Measurements from ENCODE around the gene COL26A1.
"Not testable (repeated sequence)": the region's sequence is repeated elsewhere in the genome, so short reads cannot be mapped to it uniquely, and the experiment has no call there.

Gene COL26A1

DNA sequence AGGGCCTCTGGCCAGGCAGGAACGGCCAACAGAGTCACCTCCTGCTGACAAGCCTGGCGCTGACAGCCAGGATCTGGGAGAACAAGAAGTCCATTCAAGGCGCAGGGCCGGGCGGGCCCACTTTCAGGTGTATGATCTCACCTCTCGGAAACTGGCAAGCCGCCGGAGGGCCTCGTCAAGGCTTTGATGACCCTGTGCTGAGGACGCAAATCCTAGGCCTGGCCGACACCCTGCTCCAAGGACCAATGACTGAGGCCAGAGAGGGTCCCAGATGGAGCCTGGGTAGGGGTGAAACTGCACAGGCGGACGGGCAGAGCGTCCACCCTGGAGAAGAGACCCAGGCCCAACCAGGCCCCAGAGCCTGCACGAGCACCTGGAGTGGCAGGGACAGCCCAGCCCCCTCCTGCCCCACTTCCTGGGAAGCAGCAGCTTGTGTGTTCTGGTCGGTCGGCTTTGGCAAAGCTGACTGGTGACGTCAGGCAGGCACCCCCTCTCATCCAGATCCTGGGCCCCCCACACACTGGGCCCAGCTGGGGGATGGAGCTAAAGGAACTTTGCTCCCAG lies 235.8 kb downstream of the COL26A1 start:
- DNase-seq (ENCODE audit: low spot score): no peak

DNA sequence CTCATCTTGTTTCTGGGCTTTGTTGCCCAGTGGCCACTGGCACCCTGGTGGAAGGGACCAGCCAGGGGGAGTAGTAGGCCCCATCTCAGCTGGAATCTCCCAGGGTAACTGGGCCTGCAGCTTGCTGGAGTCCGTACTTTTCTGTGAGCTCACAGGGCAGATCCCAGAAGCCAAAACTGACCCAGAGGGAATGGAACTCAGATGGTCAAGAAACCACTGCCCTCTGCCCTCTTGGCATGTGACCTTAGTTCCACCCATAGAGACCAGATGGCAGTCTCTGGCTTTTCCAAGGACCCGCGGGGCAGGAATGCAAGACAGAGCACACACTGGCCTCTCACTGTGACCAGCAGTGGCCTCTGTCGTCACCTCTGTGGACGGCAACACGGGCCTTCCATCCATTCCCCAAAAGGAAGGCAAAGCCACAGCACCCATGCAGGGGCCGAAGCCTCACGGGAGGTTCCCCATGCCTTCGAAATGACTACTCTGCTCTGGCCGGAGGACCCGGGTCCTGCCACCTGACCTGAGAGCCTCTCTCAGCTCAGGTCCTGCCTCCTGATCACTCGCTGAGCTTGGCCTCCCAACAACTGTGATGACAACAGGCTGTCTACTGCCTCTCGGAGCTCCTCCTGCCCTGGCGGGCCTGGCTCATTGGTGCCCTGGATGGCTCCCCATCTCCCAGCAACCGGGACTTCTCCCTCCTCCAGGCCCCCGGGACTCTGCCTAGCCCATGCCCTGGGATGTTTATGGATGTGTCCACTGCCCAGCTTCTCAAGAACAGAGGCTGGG lies 236.5 kb downstream of the COL26A1 start:
- DNase-seq (ENCODE audit: low spot score): no peak

DNA sequence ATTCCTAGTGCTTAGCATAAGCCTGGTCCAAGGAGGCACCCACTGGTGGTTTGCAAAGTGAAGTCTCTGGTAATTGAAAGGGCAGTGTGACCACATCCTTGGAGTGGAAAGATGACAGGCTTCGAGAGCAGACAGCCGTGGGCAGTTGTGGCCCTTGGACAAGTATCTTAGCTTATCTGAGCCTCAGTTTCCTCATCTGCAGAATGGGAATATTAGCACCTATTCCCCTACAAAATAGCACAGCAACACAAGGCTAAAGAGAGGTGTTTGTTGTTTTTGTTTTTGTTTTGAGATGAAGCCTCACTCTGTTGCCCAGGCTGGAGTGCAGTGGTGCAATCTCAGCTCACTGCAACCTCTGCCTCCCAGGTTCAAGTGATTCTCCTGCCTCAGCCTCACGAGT lies 237.1 kb downstream of the COL26A1 start:
- DNase-seq (ENCODE audit: low spot score): no peak

DNA sequence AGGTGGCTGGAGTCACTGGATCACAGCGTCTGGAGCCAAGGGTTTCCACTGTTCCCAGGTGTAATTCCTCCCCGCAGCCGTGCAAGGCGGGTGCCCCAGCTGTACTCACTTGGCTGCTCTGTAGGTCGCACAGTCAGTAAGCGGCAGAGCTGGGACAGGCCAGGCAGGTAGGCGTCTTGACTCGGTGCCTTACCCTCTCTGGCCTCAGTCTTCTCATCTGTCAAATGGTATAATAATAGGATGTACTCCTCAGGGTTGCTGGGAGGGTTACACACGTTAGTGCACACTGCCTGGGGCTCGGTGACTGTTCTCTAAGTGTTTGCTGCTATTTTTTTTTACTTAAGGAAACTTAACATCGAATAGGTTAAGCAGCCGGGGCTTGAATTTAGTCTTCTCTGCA lies 239.4 kb downstream of the COL26A1 start:
- DNase-seq (ENCODE audit: low spot score): no peak

DNA sequence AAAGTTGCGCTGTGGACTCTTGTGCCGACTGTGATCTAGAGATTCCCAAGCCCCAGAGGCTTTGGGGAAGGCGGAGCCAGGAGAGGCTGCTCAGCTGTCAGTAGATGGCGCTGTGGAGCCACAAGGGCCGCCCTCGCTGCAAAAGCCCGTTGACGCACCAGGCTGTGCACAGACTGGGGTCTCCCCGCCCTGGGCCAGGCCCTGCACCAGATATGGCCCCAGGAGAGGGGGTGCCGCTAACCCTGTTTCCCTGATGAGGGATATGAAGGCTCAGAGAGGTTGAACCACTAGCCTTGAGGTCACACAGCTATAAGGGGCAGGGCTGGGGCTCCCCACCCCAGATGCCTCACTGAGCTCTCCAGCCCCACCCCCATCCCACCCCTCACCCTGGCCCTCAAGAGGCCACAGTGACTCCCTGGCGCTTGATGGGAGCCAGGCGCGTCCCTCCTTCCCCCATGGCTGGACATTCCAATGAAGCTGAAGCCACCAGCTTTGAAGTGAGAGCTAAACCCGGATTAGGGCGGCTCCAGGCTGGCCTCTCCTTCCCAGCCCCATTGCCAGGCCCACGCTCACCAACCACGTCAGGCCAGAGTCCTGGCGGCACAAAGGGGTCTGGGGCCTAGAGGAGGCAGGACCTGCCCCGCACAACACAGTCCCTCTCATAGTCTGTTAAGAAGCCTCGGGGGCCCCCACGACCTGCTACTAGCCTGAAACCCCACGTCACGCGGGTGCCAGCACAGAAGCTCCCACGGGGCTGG lies 240.0 kb downstream of the COL26A1 start:
- DNase-seq (ENCODE audit: low spot score): peak; percentile 52

DNA sequence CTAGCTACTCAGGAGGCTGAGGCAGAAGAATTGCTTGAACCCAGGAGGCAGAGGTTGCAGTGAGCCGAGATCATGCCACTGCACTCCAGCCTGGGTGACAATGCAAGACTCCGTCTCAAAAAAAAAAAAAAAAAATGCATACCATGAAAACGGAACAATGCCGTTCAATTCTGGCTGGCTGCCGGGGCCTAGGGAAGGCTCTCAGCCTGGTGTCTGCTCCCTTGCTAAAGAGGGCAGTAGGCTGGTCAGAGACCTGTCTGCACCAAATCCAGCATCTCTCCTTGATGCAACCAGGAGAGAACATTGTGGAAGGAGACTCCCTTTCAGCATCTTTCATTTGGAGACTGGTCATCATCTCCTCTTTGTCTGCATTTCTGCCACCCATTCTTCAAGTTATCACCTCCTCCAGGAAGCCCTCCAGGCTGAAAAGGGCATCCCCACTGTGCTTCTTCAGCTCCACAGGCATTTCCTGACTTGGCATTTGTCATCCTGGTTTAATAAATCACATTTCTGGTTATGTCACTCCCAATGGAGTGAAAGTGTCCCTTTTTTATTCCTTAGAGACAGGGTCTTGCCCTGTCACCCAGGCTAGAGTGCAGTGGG lies 241.8 kb downstream of the COL26A1 start:
- no peak for DNase-seq (ENCODE audit: low spot score)

DNA sequence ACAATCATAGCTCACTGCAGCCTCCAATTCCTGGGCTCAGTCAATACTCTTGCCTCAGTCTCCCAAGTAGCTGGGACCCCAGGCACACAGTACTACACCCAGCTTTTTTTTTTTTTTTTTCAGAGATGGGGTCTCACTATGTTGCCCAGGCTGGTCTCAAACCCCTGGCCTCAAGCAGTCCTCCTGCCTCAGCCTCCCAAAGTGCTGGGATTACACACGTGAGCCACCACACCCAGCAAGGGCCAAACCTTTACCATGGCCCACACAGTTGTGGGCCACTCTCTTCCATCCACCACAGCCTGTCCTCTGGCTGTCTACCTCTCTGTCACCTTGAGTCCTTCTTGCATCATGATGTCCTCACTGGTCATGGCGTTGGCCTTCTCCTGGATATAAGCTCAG lies 242.3 kb downstream of the COL26A1 start:
- DNase-seq (ENCODE audit: low spot score): not testable (repeated sequence)

DNA sequence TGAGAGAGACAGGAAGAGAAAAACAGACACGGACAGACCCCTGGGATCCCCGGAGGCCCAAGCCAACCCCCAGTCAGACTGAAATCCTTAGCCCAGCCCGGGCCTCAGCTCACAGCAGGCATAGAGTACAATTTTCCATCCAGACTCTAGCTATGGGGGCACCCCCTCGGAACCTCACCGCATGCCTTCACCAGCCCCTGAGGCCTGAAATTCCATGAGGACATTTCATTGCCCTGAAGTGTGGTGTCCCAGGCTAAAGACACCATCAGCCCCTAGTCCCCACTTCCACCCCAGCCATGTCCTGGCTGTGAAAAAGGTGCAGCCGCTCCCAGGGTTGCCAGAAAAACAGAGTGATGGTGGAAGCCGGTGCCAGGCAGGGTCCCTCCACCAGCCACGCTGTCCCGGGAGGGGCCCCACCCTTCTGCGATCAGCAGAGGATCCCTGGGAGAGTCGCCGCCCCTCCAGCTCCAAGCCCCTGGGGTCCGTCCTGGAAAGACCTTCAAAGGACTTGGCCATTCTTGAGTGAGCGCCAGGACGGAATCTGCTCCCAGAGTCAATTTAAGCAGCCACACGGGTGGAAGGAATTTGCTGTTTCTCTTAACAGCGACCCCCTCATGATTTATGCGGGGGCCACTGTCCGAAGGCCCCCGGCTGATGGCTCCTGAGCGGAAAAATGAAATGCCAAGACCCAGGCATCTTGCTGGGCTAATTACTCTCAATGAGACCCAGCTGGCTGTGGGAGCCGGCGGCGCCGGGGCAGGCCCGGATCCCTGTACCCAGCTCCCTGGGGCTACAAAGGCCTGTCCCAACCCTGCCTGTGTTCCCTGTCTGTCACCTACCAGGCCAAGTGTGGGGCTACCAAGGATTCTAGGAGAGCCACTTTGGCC lies 243.2 kb downstream of the COL26A1 start:
- no peak for DNase-seq (ENCODE audit: low spot score)

DNA sequence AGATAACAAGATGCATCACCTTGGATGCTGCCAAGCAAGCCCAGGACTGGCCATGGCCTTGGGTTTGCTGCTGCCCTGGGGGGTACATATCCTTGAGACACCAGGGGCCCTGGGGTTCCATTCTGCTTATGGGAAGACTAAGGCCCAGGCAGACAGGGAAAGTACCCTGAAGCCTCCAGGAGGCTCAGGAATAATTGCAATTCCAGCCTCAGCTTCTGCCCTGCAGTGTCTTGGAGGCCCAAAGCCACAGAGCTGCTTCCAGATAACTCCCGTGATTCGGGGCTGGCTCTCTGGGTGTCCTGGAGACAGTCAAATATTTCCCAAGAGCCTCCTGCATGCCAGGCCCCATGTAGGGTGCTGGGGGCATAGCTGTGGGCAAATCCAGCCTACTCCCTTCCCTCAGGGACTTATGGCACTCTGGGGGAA lies 243.8 kb downstream of the COL26A1 start:
- no peak for DNase-seq (ENCODE audit: low spot score)

Data from CD4-positive, alpha-beta T cell treated with Interleukin-6 at 100 ng/mL for 8 hours (primary cell).